GM18507 (cell line): ENCODE results near the gene TGIF2.
A peak's percentile ranks its signal among the peaks of the same experiment; 100 is the strongest.

Experiments used
- DNase-seq: peaks from one replicate; pipeline ENCODE4 v3.0.0; 2011; ENCODE audit warnings: low read depth; ENCODE audit not compliant: insufficient read length; ENCODE audit errors: extremely low spot score
- FAIRE-seq: peaks from 2 replicates; lab custom pipeline; 2011; peaks lifted over from hg19 to GRCh38; lab: Jason Lieb, UNC

The TGIF2 gene

DNA sequence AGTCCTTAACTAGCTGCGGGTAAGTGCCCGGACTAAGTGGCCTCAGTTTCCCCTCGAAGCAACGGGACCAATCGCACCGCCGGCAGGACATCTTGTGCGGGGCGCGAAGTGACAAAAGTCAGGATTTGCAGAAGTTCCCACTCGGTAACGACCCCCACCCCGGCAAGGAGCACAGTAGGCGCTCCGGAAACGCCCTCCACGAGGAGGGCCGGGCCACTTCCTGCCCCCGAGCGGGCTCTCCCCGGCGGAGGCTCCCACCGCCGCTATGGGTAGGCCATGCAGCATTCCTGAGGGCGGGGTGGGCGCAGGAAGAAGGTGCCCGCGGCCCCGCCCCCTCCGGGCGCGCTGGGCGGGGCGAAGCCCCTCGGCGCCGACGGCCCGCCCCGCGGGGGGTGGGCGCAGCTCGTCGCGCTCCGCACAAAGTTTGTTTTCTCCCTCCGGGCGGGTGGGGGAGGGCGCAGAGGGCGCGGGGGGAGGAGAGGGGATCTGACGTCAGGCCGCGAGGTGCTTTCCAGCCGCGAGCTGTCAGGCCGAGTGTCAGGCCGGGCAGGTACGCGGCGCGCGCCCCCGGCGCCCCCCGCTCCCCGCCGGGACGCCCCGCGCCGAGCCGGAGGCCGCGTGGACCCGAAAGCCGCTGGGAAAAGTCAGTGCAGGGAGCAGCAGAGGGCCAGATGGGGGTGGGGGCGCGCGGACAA lies at the start of gene TGIF2:
Gene TGIF2, plus strand, starts transcription at position 495 of the 695 bp plus-strand sequence. CDS start 5,178 bp downstream, outside the sequence.
- DNase-seq, result peak; percentile 96
- FAIRE-seq, result peak; percentile 80

DNA sequence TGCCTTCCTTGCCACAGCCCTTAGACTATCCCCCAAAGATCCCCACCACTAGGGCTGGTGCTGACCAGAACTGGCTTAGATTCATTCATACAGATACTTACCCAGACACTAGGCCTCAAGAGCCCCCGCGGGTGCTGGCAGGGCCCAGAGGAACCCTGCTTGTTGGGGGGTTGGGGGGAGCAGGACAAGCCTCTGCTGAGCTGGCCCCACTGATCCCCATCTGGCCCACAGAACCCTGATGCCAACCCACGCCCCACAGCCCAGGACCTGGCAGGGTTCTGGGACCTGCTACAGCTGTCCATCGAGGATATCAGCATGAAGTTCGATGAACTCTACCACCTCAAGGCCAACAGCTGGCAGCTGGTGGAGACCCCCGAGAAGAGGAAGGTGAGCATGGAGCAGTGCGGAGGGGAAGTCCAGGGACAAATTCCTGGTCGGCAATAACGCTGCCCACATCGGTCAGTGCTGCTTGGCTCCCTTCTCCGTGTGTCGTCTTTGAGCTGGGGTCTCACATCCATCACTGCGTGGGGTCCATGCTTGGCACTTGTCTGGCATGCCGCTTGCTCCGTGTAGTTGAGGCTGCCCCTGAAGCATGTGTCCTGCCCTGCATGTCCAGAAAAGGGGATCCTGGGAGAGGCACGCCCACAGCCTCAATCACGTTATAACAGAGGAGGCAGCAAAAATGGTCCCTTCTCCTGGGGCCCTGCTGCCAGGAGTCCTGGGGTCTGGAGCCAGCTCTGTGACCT lies 47.6 kb upstream of the TGIF2 start:
- DNase-seq (no peak), FAIRE-seq (no peak)

DNA sequence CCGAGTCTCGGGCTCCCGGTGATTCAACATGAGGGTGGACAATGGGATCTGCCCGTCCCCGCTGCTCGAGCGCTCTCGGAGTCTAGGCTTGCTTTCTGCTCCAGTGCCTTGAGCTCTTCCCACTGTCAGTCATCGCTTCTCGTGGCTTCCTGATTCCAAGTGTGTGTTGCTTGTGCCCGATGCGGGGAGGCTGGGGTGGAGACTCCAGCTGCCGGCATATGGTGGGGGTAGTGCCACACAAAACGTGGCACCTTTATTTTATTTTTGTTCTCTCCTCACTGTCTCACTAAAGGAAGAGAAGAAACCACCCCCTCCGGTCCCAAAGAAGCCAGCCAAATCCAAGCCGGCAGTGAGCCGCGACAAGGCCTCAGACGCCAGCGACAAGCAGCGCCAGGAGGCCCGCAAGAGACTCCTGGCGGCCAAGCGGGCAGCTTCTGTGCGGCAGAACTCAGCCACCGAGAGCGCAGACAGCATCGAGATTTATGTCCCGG lies 46.8 kb upstream of the TGIF2 start:
- FAIRE-seq (no peak), DNase-seq (no peak)

DNA sequence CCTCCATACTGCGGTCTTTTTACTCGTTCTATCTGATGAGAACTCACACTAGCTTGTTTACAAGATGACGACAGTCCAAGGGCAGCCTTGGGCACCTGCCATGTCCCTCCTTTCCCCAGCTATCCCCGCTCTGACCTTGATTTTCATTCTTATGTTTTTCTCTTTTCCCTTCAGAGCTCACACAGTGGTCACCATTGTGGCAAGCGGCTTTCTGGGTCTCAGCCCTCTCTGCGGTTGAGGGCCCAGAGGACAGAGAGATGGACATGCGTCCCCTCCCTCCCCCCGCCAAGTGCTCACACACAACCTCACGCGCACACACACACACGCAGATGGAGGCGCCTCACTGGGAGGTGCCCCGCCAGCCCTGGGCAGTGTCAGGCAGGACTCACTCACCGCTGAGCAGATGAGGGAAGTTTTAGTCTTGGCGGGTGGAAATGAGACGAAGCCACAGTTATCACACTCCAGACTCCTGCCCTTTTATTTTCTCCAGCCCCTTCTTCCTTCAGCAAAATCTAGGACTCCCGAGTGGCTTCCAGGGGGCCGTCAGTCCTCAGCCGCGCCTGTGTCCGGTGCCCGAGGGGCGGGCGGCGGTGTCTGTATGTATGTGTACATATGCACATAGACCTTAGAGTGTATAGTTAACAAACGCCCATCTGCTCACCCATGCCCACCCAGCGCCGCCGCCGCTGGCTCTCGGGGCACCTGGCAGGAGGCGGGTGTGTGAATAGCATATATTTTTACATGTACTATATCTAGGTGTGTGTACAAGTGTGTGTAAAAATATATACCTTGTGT lies 45.9 kb upstream of the TGIF2 start:
- DNase-seq (no peak), FAIRE-seq (no peak)

DNA sequence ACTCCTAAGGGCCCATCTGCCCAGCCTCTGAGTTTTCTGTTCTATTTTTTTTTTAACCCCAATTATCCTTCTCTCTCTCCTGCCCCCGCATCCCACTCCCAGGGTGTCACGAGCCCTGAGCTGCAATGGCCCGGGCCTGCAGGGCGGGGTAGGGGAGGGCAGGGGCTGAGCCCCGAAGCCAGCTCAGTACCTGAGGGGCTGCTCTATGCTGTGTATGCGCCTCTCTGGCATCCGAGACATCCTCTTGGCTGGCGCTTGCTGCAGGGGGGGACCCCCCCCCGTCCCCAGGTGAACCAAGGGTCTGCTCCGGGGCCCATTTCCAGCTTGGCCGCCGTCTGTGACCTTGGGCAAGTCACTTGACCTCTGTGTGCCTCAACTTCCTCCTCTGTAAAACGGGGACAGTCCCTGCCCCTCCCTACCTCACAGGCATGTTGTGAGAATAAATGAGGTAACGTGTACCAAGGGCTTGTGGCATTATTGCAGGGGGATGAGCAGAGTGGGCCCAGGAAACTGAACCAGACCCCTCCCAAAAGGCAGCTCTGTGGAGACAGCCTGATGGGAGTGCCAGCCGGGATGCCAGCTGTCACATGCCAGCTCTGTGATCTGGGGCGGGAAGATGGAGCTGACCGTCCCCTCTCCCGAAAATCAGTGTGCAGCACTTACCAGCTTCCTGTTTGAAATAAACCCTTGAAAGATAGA lies 45.1 kb upstream of the TGIF2 start:
- DNase-seq (no peak), FAIRE-seq (no peak)

DNA sequence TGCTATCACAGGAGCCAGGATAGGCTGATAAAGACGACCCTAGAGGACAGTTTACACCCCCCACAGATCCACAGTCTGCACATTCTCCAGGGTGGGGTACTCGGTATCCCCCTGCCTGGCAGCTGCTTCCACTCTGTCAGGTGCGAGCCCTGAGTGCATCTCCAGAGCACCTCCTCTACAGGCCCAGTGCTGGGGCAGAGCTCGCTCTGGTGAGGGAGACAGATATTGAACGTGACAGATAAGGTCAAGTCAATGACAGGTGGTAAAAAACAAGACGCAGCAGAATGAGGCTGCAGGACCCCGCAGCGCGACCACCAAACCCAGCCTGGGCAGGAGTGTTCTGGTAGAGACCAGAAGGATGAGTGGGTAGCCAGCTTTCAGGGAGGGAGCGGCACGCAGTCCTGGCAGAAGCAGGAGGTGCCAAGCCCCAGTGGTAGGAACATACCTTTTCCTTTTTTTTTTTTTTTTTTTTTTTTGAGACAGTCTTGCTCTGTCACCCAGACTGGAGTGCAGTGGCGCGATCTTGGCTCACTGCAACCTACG lies 44.5 kb upstream of the TGIF2 start:
- no peak for DNase-seq
- FAIRE-seq, result no peak

DNA sequence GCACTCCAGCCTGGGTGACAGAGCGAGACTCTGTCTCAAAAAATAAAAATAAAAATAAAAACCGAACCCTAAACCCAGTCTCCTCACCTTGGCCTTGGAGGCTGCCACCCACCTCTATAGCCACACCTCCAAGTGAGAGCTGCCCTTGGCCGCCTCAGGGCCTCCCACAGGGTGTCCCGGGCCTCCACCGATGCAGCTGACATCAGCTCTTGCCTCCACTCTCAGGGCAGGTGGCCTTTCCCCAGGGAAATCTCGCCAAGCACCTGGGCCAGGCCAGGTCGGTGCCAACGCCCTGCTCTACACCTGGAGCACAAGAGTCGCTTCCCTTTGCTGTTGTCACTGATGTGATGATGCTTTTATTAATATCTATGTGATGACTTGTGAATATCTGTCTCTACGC lies 41.0 kb upstream of the TGIF2 start:
- FAIRE-seq (no peak), DNase-seq (no peak)

DNA sequence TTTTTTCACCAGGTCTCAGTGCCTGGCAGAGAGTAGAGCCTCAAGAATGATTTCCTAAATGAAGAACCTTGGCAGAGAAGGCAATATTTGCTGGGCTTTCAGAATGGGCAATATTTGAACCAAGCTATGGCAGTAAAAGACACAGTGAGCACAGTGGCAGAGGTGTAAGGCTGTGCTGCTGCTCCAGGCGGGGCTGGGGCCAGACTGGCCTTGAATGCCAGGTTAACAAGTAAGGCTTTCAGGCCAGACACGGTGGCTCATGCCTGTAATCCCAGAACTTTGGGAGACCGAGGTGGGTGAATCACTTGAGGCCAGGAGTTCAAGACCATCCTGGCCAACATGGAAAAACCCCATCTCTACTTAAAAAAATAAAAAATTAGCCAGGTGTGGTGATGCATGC lies 40.6 kb upstream of the TGIF2 start:
- DNase-seq (no peak), FAIRE-seq (no peak)

DNA sequence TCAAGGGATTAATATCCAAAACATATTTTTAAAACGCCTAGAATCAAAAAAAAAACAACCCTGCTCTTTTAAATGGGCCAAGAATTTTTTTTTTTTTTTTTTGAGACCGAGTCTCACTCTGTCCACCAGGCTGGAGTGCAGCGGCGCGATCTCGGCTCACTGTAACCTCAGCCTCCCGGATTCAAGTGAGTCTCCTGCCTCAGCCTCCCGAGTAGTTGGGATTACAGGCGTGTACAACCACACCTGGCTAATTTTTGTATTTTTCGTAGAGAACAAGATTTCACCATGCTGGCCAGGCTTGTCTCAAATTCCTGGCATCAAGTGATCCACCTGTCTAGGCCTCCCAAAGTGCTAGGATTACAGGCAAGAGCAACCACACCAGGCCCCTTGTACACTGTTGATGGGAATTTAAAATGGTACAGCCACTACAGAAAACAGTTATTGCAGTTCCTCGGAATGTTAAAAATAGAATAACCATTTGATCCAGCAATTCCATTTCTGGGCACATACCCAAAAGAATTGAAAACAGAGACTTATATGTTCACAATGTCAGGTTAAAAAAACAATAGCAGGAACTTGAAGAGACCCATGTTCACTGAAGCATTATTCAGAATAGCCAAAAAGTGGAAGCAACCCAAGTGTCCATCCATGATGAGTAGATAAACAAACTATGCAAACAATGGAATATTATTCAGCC lies 35.2 kb upstream of the TGIF2 start:
- DNase-seq, result no peak
- no peak for FAIRE-seq

DNA sequence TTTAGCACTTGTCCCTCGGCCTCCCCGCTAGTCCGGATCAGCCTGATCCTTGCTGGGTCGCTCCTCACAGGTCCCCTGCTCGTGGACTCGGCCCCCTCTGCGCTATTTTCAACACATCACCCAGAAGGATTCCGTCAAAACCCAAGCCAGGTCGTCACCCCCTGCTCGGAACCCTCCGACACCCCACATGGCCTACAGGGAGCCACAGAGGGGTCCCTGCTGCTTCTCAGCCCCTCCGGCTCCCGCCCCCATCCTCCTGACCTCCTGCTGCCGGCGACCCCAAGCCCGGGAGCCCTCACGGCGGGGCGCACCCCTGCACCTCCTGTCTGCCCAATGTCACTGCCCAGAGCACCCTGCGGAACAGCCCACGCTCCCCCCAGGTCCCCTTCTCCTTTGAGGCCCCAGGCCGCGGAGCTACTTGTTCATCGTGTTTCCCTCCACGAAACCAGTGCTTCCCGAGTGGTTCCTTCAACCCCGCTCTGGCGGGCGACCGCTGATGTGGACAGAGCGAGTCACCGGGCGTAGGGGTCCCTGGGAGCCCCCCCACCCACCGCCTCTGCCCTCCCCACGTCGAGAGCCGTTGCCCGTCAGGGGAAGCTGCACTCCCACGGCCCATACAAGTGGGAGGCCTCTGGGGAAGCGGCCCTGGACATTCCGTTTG lies 32.7 kb upstream of the TGIF2 start:
- no peak for DNase-seq
- FAIRE-seq, result no peak

DNA sequence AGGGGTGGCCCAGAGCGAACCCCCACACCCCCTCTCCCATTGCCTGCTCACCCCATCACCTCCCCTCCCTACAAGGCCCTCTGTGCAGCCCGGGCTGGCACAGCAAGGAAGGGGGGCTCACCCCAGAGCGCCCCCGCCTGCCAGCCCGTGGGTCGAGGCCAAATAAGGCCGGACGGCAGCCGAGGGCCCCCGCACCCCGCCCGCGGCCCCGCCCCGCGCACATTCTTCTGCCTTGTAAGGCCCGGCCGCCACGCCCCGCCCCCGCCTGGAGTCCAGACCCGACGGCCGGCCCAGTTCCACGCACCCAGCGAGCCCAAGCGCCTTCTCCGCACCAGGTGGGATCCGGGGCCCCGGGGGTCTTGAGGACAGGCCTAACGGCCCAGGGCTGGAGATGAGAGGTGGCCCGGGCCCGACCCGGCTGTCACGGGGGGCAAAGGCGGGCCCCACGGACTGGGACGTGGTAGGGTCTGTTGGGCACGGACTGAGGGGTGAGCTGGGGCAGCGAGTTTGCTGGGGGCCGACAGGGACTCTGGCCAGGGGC lies 32.1 kb upstream of the TGIF2 start, which contains the start of gene MYL9:
Gene MYL9, plus strand, starts transcription at position 293 of the 541 bp plus-strand sequence. CDS start 3,366 bp downstream, outside the sequence.
- FAIRE-seq (no peak), DNase-seq (peak; percentile 36)

DNA sequence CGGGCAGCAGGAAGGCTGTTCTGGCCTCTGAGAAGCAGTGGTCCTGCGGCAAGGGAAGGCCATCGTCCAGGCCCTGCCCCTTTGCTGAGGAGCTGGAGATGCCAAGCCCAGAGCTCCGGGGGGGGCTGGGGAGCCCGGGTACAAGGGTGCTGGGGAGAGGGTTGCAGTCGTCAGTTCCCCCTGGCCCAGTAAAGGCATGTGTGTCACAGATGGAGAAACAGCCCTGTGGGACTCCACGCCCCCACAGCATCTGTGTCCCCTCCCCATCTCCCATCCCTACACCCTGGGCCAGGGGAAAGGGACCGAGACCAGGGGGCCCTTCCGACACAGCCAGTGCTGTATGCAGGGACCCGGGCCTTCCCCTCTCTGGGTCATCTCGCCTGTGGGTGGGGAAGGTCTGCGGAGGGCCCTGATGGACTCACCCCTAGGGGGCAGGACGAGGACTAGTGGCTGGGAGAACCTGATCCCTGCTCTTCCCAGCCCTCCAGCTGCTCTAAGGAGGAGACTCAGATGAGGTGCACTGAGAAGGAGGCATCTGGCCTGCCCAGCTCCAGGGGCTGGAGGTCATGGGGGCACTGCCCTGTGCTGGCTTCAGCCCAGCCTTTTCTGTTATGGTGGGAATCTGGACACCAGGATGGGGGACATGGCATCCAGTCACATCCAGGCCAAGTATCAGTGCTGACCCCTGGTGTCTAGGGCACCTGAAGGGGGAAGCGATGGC lies 31.5 kb upstream of the TGIF2 start:
- no peak for FAIRE-seq
- no peak for DNase-seq

DNA sequence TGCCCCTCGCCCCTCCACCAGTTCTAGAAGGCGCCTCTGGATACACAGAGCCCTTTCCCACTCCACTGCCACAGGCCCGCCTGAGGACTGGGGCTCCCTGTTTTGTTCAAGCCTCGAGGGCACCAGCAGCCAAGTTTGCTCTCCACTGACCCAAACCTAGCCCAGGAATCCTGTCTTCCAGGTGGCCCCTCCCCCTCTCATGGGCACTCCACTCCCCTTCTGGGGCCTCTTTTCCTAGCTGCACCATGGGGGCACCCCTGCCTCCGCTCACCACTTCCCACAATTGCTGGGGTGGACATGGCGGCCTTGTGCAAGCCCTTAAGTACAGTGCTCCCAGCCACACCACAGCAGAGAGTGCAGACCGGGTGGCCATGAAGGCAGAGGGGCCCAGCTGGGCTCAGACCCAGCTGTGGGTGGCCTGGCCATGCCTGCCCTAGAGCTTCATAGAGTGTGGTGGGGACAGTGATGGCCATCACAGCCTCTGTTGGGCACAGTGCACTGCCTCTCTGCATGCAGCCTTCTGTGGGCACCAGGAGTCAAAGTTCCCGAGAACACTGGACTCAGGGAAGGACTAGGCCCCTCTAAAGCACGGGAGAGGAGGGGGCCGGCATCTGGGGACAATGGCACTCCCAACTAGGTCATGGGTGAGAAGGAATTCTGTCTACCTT lies 30.7 kb upstream of the TGIF2 start:
- FAIRE-seq, result no peak
- DNase-seq, result no peak

DNA sequence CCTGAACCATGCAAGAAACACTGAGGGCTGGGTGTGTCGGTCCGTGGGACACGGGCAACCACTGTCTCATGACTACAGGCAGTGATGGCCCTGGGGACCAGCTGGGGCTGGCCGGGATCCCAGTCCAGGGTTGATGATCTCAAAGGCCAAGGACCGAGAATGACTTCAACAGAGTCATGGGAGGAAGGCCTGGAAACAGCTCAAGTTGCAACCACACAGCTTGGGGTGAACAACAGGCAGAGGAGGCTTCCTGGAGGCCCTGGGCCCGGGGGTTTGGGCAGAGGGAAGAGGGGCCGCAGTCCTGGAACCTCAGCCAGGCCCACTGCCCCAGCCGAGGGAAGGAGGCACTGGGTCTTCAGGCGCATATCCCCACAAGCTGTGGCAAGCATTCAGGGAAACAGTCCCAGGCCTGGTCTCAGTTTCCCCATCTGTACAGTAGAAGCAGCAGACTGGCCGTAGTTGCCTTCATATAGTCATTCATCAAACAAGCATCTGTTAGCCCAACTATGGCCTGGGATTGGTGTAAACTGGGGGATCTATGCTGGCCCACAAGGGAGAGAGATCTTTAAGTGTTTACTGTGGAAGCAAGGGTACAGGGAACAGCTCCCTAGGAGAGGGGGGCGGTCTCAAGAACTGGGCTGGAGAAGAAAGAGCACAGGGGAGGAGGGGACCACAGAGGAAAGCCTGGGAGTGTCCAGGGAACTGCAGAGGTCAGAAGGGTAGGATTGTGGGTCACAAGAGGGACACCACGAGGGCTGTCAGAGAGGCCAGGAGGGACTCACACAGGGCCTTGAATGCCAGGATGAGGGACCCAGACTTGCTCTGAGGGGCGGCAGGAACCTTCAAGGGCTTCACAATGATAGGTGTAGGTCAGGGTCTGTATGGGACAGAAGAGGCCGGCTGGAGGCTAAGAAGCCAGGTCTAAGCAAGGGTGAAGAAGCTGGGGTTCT lies 29.9 kb upstream of the TGIF2 start:
- DNase-seq (no peak), FAIRE-seq (no peak)

DNA sequence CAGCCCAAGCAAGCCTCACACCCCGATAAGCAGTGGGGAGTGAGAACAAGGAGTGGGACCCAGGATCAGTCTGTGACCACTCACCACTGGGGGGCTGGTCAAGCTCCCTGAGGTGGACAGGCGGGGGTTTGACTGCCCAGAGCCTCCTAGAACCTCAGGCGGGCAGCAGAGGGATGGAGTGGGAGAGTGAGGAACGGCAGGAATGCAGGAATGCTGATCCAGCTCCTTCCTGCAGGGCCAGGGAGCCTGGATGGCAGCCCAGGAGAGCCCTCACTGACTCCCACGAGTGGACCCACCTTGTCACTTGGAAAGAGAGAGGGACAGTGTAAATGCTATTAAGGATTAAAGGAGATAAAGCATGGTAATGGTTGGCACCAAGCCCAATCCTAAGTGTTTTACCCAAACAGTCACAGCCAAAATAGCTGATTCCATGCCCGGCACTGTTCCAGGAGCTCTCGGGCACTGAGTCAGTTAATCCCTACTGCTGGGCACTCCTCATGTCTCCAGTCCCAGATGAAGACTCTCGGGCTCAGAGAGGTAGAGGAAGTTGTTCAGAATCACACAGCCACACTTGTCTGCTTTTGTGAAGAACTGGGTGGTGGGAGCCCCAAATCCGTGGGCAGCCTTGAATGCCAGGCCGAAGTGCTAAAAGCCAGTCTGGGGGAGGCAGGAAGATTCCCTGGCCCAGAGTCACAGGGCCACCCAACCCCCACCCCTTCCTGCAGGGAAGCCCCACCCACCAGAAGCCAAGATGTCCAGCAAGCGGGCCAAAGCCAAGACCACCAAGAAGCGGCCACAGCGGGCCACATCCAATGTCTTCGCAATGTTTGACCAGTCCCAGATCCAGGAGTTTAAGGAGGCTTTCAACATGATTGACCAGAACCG lies 29.0 kb upstream of the TGIF2 start:
- DNase-seq (no peak), FAIRE-seq (no peak)
